Transverse colon (tissue), 4 donors: ENCODE data around the gene MYZAP. TPM values are rescaled to one million over a fixed set of nuclear protein-coding genes. Genes with fewer than 3 reads are reported as not detected.
A peak's percentile ranks its signal among the peaks of the same experiment; 100 is the strongest.

Experiments
- DNase-seq: peaks from one replicate; pipeline ENCODE4 v3.0.0-alpha.2; 2019
- H3K27ac ChIP-seq, 4 donors: fragments of 200-600 bp; sonication (generic); 2 replicates each; pipeline ENCODE4 v1.5.1; 2016 to 2018; ENCODE audit warnings: inconsistent platforms in 4 of 4
- H3K27me3 ChIP-seq: fragments of 200-600 bp; sonication (generic); 2 replicates; pipeline ENCODE4 v1.5.1; 2017; ENCODE audit warnings: inconsistent platforms
- H3K36me3 ChIP-seq, 4 donors: fragments of 200-600 bp; sonication (generic); 2 replicates each; pipeline ENCODE4 v1.5.1; 2017 to 2019; ENCODE audit warnings: inconsistent platforms in 4 of 4
- H3K4me1 ChIP-seq, 4 donors: fragments of 200-600 bp; sonication (generic); 2 replicates each; pipeline ENCODE4 v1.5.1; 2017 to 2020; ENCODE audit warnings: inconsistent platforms in 4 of 4
- H3K4me3 ChIP-seq, 4 donors: fragments of 200-600 bp; sonication (generic); 1 replicate in 1 of 4; 2 replicates in 3 of 4; pipeline versions ENCODE4 v1.5.1 to v1.6.1; 2017 to 2019; ENCODE audit warnings: inconsistent platforms in 4 of 4
- H3K9me3 ChIP-seq, 2 donors: fragments of 200-600 bp; sonication (generic); 2 replicates each; pipeline ENCODE4 v1.5.1; 2017 to 2019; ENCODE audit warnings: inconsistent platforms in 2 of 2
- EP300 ChIP-seq: sonication (generic); formaldehyde crosslinking; IDR thresholded peaks from one replicate; pipeline ENCODE4 v1.6.1; 2017; ENCODE audit warnings: antibody characterized with exemption, low read depth
- POLR2A ChIP-seq: fragments of 450-650 bp; IDR thresholded peaks from one replicate; pipeline ENCODE4 v1.6.1; 2016; ENCODE audit warnings: antibody characterized with exemption, mild to moderate bottlenecking, moderate library complexity
- POLR2AphosphoS5 ChIP-seq, 3 donors: sonication (generic); formaldehyde crosslinking; IDR thresholded peaks; one replicate each; pipeline ENCODE4 v1.6.1; 2016; ENCODE audit warnings: antibody characterized with exemption in 3 of 3
- WGBS, 2 donors: methylation state at CpG; one replicate each; pipeline ENCODE4 v1.1.5; 2018; ENCODE audit warnings: low coverage in 1 of 2; 5-methylcytosine and 5-hydroxymethylcytosine counted together
- in situ Hi-C, 4 donors: fragments of 200-750 bp; cut with MboI; loops; one replicate each; pipeline versions ENCODE4 v1.15.0 to v1.15.1; 2017; ENCODE audit warnings: low sequenced_read_pairs in 3 of 4, low pct_ligation_motif_present in 1 of 4, low pct_unique_long_range_greater_than_20kb in 1 of 4
- intact Hi-C: fragments of 100-400 bp; cut with DNase I; formaldehyde crosslinking; loops from one replicate; pipeline ENCODE4 v1.15.1; 2023; ENCODE audit warnings: low total_unique reads
- total RNA-seq, 4 donors: library from RNA; depleted of rRNA; stranded (reverse); fragments of >200 nt; gene quantifications; one replicate each; pipeline ENCODE4 v1.1.0, GENCODE V29; 2016
- TF ChIP-seq, protein P1 (sequence below), 5 experiments: fragments of 200-600 bp in 3 of 5; fragments of 450-650 bp in 2 of 5; sonication (generic) in 3 of 5; IDR thresholded peaks; 1 replicate in 2 of 5; 2 replicates in 3 of 5; pipeline ENCODE4 v1.5.1; 2016 to 2017; ENCODE audit warnings: antibody characterized with exemption in 5 of 5, inconsistent platforms in 3 of 5, mild to moderate bottlenecking in 2 of 5, moderate library complexity in 1 of 5

MYZAP gene
- total RNA-seq, 4 donors from 2014 or later = 1.00 to 24.3 (median 10.7) TPM

DNA sequence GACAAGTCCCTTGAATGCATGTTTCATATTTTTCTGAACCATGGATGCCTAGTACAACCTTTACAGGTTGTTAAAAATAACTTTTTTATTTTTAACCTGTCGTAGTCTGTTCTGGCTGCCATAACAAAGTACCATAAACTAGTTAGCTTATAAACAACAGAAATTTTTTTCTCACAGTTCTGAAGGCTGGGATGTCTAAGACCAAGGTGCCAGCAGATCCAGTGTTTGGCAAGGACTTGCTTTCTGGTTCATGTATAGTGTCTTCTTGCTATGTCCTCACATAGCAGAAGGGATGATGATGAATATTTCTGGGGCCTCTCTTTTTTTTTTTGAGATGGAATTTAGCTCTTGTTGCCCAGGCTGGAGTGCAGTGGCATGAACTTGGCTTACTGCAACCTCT lies 91.8 kb downstream of the MYZAP start:
- H3K9me3 ChIP-seq = no peaks in the 10 kb centered on the region
- no peaks in the 10 kb centered on the region for H3K36me3 ChIP-seq
- no peak for DNase-seq
- in situ Hi-C loops = no loop called here
- peak in 1 of 3 donors; percentile 37 for TF ChIP-seq POLR2AphosphoS5 (IDR thresholded peaks at IDR 0.05)
- no peak for TF ChIP-seq EP300
- TF ChIP-seq, protein P1, sequence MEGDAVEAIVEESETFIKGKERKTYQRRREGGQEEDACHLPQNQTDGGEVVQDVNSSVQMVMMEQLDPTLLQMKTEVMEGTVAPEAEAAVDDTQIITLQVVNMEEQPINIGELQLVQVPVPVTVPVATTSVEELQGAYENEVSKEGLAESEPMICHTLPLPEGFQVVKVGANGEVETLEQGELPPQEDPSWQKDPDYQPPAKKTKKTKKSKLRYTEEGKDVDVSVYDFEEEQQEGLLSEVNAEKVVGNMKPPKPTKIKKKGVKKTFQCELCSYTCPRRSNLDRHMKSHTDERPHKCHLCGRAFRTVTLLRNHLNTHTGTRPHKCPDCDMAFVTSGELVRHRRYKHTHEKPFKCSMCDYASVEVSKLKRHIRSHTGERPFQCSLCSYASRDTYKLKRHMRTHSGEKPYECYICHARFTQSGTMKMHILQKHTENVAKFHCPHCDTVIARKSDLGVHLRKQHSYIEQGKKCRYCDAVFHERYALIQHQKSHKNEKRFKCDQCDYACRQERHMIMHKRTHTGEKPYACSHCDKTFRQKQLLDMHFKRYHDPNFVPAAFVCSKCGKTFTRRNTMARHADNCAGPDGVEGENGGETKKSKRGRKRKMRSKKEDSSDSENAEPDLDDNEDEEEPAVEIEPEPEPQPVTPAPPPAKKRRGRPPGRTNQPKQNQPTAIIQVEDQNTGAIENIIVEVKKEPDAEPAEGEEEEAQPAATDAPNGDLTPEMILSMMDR (IDR thresholded peaks at IDR 0.05) = no peak
- TF ChIP-seq POLR2A = no peak
- 58 to 100% methylated on average over 1 of the region's 1 CpG for WGBS, 2 donors
- no peaks in the 10 kb centered on the region for H3K27me3 ChIP-seq
- intact Hi-C loops = no loop called here
- peak overlapping the region in 2 of 4 donors; percentile 29 to 30 for H3K27ac ChIP-seq
- H3K4me3 ChIP-seq = no peak overlapping the region
- H3K4me1 ChIP-seq = no peaks in the 10 kb centered on the region

DNA sequence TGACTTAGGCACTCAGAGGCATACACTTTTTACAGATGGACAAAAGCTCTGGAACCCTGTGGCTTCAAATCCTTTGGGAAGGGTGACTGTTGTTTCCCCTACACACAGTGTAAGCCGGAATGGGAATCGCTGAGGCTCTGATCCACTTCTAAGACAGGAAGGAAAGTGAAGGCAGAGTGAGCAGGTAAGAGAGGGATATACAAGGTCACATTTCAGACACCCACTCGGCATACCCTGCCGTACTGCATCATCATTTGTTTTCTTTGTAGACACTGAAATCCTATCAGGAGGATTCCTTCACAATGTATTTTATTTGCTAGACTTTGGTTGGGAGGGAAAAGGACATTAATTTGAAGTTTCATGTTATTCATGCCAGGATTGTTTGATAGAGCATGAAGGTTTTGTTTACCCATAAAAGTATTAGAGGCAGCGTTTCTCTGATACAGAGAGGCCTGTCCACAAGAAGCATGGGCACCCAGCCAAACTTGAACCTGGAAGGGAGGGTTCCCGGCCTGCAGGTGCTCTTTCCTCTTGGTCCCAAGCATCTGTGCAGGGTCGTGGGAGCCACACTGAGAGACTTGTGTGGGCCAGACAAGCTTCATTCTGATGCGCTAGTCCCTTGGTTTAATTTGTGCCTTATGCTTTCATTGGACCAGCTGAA lies 92.9 kb downstream of the MYZAP start:
- intact Hi-C loops = no loop called here
- no peak overlapping the region for H3K4me3 ChIP-seq
- WGBS, 2 donors = 69 to 80% methylated on average over 5 to 8 of the region's 8 CpGs
- H3K36me3 ChIP-seq = no peaks in the 10 kb centered on the region
- DNase-seq = no peak
- no peaks in the 10 kb centered on the region for H3K27me3 ChIP-seq
- no peaks in the 10 kb centered on the region for H3K9me3 ChIP-seq
- no peak for TF ChIP-seq POLR2A
- TF ChIP-seq EP300 = no peak
- TF ChIP-seq, protein P1 (IDR thresholded peaks at IDR 0.05) = no peak
- TF ChIP-seq POLR2AphosphoS5 (IDR thresholded peaks at IDR 0.05) = no peak
- H3K27ac ChIP-seq = no peak overlapping the region
- H3K4me1 ChIP-seq = no peaks in the 10 kb centered on the region
- in situ Hi-C loops = no loop called here

DNA sequence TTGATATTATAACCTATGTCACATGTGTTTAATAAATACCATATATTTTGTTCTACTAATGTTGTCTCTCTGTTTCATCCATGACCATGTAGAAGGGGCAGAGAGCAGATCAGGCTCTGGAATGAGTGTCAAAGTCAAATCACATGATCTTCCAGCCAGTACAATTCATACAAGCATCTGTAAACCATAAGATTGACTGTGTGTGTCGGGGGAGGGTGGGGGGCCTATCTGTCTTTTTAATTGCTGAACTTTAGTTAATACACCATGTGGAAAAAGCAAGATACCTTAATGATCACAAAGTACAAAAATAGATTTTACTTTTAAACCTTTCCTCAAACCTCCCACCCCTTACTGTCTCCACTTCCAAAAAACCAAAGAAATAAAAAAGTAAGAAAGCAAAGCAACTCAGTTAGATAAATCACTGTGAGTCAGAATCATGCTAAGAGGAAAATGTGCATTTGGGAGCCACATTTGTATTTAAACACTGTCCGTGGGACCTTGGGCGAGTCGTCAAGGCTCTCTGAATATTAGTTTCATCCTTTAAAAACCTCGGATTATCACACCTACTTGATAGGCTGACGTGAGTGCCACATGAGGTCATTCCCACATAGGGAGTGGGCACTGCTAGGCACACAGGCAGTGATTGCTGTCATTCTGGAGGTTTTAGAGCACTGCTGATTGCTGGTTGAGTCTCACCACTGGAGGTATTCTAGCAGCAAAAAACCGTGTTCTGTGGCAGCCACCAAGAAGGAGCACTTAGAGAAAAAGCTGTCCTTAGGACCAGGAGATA lies 93.8 kb downstream of the MYZAP start:
- H3K4me1 ChIP-seq = no peaks in the 10 kb centered on the region
- intact Hi-C loops = no loop called here
- no peak overlapping the region for H3K4me3 ChIP-seq
- no peak overlapping the region for H3K27ac ChIP-seq
- no peak for DNase-seq
- H3K27me3 ChIP-seq = no peaks in the 10 kb centered on the region
- 73 to 79% methylated on average over 4 to 7 of the region's 7 CpGs for WGBS, 2 donors
- in situ Hi-C loops = no loop called here
- H3K36me3 ChIP-seq = no peaks in the 10 kb centered on the region
- no peak for TF ChIP-seq POLR2AphosphoS5 (IDR thresholded peaks at IDR 0.05)
- no peak for TF ChIP-seq POLR2A
- no peak for TF ChIP-seq EP300
- TF ChIP-seq, protein P1 (IDR thresholded peaks at IDR 0.05) = no peak
- no peaks in the 10 kb centered on the region for H3K9me3 ChIP-seq

DNA sequence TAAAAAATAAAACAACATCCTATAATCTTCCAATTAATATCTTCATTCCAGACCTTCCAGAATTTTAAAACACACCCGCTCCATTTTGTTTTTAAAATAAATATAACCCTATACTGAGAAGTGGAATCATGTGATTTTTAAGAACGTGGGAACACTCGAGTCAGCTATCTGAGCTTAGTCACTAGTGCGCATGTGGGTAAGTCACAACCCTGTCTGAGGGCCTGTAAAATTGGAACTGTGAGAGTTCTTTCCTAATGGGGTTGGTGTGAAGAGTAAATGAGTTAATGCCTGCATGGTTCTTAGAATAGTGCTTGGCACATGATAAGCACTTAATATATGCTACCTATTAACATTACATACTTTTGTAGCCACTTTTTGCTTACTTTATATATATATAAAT lies 95.0 kb downstream of the MYZAP start:
- 77 to 83% methylated on average over 1 to 4 of the region's 4 CpGs for WGBS, 2 donors
- Histone ChIP-seq H3K36me3 (no peaks in the 10 kb centered on the region), H3K27ac (no peak overlapping the region), H3K4me3 (no peak overlapping the region), H3K4me1 (no peaks in the 10 kb centered on the region), H3K9me3 (no peaks in the 10 kb centered on the region), H3K27me3 (no peaks in the 10 kb centered on the region)
- in situ Hi-C loops (no loop called here), intact Hi-C loops (no loop called here)
- no peak for DNase-seq
- TF ChIP-seq POLR2A (no peak), EP300 (no peak), POLR2AphosphoS5 (IDR thresholded peaks at IDR 0.05) (no peak)
- TF ChIP-seq, protein P1 (IDR thresholded peaks at IDR 0.05) = no peak
